HG03521 (cell line): ENCODE data around the gene CHAD.

Experiments
- ATAC-seq: cut with Tn5 transposase; IDR thresholded peaks from one replicate; pipeline ENCODE4 v1.9.1; 2021; ENCODE audit warnings: mild to moderate bottlenecking, moderate library complexity; ENCODE audit not compliant: unreplicated experiment

The CHAD gene

DNA sequence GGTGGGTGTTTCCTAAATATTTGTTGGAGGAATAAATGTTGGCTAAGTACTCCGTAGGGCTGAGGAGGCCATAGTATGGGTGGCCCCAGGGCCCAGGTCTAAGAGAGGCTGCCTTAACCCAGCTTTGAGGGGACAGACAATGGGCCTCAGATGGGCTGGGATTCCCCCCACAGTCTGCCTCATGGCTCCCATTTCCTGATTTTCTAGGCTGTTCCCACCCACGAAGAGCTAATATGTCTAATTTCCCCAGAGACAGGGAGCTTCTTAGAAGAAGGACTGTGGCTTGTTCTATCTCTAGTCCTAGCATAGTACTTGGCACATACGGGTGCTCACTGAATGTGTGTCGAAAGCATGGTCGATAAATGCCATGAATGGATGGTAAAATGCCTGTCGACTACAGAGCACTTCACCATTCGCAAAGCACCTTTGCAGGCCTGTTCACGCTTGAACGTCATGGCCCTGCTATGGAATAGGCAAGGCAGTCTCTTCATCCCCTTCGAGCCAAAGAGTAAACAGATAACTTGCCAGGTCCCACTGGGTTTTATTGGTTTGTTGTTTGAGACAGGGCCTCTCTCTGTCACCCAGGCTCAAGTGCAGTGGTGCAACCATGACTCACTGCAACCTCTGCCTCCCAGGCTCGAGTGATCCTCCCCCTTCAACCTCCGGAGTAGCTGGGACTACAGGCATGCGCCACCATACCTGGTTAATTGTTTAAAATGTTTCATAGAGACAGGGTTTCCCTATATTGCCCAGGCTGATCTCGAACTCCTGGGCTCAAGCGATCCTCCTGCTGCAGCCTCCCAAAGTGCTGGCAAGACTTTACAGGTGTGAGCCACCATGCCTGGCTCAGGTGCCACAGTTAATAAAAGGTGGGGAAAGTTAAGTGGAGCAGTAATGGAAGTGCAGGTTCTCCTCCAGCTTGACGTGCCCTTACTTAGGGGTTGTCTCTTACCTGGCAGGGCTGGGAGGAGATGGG, 9.7 kb downstream of the CHAD start:
- no peak for ATAC-seq

DNA sequence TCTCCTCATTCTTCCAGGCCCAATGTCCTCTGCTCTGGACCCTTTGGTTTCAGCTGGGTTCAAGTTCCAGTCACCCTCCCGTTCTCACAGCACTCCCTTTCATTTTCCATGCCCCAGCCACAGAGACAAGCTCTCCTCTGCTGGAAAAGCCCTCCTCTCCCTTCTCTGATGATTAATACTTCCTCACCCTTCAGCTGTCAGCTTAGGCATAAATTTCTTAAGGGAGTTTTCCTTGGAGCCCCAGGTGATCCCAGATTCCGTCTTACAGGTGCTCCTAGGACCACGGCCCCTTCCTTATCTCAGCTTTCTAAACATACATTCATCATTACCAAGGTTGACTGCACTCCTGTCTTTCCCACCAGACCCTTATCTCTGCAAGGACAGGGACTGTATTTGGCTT, 10.4 kb downstream of the CHAD start:
- ATAC-seq: no peak

DNA sequence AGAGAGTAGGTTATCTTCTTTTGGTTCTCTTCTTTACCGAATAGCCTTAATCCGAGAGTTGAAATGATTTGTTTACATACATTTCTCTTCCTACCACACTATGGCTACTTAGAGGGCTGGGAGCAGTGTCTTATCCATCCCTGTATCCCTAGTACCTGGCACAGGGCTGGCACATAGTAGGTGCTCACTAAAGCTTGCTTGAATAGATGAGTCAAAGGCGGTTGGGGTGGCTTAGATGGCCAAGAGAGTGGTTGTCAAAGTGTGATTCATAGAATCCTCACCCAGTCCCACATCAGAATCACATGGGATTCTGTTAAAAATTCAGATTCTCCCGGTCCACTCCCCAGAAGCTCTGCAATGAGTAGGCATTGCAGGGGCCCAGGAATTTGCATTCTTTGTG, 11.1 kb downstream of the CHAD start:
- ATAC-seq: no peak

- ATAC-seq: no peak
Measured at GRCh38 chr17:50453901-50454300, 14.8 kb downstream of the CHAD start.

DNA sequence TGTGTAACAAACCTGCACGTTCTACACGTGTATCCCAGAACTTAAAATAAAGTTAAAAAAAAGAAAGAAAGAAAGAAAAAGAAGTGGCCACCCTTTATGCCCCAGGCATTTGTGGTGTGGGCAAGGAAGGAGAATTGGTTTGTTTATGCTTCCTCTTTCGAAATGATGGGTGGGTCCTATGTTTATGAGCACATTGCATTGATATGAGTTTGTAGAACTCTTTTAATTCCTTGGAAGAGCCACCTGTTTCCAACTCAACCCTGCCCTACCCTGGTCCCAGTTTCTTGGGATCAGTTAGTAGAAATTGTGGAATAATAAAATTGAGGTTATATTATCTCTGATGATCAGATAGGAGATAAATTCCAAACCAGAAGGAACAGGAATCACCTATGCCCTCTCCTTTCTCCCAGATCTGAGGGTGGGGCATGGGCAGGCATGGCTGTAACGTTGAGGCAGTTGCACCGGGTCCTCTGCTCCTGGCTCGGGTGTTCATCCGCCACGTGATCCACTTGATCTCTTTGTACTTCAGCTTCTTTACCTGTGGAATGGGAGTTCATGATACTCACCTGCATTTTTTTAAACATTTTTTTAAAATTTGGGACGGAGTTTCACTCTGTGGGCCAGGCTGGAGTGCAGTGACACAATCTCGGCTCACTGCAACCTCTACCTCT, 15.9 kb downstream of the CHAD start:
- no peak for ATAC-seq

- ATAC-seq: no peak
Measured at GRCh38 chr17:50451943-50452629, 16.6 kb downstream of the CHAD start.

GRCh38 chr17:50448643-50449042, 20.0 kb downstream of the CHAD start:
- no peak for ATAC-seq

GRCh38 chr17:50447870-50448595, 20.6 kb downstream of the CHAD start:
- no peak for ATAC-seq

GRCh38 chr17:50445730-50446325, 22.9 kb downstream of the CHAD start:
- no peak for ATAC-seq

- ATAC-seq: no peak
Measured at GRCh38 chr17:50444841-50445715, 23.6 kb downstream of the CHAD start.

GRCh38 chr17:50443505-50443974, 25.1 kb downstream of the CHAD start:
- ATAC-seq: no peak

DNA sequence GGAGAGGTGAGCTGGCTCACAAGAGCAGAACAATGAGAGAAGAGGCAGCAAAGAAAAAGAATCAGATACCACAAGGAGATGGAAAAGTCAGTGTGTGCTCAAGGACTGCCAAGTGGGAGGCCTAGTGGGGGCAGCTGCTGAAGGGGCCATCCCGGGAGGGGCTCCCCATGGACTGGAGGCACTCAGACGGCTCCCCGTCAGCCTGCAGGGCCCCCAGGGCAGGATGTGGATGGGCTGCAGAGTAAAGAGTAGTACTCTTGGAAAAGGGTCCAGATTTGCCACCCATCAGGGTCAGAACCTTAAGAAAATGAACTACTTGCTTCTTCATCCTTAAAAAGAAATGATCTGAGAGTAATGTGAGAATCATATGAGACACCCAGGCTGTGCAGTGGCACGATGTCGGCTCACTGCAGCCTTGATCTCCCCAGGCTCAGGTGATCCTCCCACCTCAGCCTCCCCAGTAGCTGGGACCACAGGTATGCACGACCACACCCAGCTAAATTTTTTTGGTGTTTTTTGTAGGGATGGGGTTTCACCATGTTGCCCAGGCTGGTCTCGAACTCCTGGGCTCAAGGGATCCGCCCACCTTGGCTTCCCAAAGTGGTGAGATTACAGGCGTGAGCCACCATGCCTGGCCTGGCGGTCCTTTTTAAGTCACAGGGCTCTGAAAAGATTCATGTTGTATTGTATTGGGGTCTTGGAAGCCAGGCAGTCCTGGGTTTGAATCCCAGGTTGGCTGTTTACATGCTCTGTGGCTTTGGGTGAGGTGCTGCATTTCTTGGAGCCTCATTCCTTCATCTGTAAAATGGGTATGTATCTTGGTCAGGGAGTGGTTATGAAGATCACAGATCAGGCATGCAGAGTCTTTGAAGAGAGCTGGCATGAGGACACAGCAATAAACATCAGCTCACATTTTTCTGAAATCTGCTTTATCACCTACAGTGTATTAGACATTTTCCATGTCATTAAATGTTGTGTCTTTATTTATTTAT, 27.5 kb downstream of the CHAD start:
- ATAC-seq: no peak

GRCh38 chr17:50440172-50440837, 28.4 kb downstream of the CHAD start:
- no peak for ATAC-seq

DNA sequence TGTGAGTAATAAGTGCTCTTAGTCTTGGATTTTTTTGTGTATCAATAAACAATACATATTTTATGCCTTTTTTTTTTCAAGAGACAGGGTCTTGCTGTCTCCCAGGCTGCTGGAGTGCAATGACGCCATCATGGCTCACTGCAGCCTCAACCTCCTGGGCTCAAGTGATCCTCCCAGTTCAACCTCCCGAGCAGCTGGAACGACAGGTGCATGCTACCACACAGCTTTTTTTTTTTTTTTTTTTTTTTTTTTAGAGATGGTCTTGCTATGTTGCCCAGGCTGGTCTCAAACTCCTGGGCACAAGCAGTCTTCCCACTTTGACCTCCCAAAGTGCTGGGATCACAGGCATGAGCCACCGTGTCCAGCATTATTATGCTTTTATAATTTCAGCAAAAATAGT, 29.7 kb downstream of the CHAD start:
- ATAC-seq: no peak

DNA sequence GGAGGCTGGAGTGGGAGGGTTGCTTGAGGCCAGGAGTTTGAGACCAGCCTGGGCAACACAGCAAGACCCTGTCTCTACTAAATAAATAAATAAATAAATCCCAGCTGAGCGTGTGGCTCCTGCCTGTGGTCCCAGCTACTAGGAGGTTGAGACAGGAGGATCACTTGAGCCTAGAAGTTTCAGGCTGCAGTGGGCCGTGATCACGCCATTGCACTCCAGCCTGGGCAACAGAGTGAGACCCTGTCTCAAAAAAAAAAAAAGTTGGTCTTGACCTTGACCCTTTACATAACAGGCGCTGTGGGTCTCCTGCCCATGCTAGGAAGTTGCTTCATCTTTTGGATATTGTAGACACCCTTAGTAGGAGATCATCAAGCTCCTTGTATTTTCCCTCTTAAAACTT, 31.3 kb downstream of the CHAD start:
- ATAC-seq: no peak

DNA sequence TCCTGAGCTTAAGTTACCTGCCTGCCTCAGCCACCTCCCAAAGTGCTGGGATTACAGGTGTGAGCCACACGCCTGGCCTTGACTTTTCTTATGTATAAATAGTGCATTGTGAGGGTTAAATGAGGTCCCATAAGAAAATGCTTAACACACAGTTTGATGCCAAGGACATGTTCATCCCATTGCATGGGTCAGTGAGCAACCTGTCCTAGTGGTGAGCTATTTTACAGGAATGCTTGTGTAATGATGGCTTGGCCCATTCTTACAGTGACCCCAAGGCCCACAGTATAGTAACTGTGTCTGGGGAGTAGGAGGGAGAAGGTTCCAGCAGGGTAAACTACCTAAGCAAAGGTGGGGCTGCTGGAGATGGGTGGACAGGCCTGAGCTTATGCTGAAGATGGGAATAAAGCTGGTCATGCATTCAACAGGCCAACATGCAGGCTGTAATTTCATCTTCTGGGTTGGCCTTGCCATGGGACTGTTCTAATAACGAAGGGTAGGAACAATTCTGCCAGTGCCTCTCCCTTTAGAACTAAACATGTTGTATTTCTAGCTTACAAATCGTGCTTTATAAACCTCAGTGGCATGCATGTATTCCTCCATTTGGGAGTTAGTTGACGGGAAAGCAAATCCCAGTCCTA, 36.4 kb downstream of the CHAD start:
- ATAC-seq: no peak
